Ramos (cell line): ENCODE measurements around the gene MIB2.
"Not testable (repeated sequence)": the region's sequence is repeated elsewhere in the genome, so short reads cannot be mapped to it uniquely, and the experiment has no call there.

Experiments used
- in situ Hi-C: fragments of 300-500 bp; cut with MboI; formaldehyde crosslinking; loops from one replicate; pipeline ENCODE4 v1.14.3; 2022; ENCODE audit warnings: low sequenced_read_pairs; ENCODE audit not compliant: unreplicated experiment

Gene MIB2

GRCh38 chr1:1615256-1616044, at the start of gene MIB2:
Gene MIB2 (plus strand): TSS chr1:1615500. CDS start chr1:1623453, 7,953 bp downstream.
- in situ Hi-C loops: loop anchor here (25.0 kb wide), 1 partner anchor 772 kb away; the partner anchor contains the start of genes MORN1 and RER1

- in situ Hi-C loops: no loop called here
These were observed 48.0 kb upstream of the MIB2 start for GRCh38 chr1:1567152-1567875.

GRCh38 chr1:1567891-1568291, 47.4 kb upstream of the MIB2 start:
- in situ Hi-C loops: no loop called here

- in situ Hi-C loops: no loop called here
These were observed 46.0 kb upstream of the MIB2 start for GRCh38 chr1:1569341-1569740.

- in situ Hi-C loops: no loop called here
These were observed 41.2 kb upstream of the MIB2 start for GRCh38 chr1:1573843-1574720.

- in situ Hi-C loops: no loop called here
These were observed 40.4 kb upstream of the MIB2 start, which contains the start of gene SSU72 for GRCh38 chr1:1574721-1575537. Gene SSU72 (minus strand): TSS chr1:1574863. CDS start chr1:1574557, 306 bp downstream.

GRCh38 chr1:1577367-1578011, 37.8 kb upstream of the MIB2 start:
- in situ Hi-C loops: no loop called here

- in situ Hi-C loops: no loop called here
These were observed 36.8 kb upstream of the MIB2 start for GRCh38 chr1:1578371-1578940.

GRCh38 chr1:1582585-1583346, 32.5 kb upstream of the MIB2 start:
- in situ Hi-C loops: no loop called here

GRCh38 chr1:1583347-1584010, 31.8 kb upstream of the MIB2 start:
- in situ Hi-C loops: no loop called here

- in situ Hi-C loops: no loop called here
These were observed 23.8 kb upstream of the MIB2 start for GRCh38 chr1:1591452-1591851.

- in situ Hi-C loops: no loop called here
These were observed 21.3 kb upstream of the MIB2 start for GRCh38 chr1:1593834-1594601.

- in situ Hi-C loops: no loop called here
These were observed 20.6 kb upstream of the MIB2 start for GRCh38 chr1:1594602-1595260.

- in situ Hi-C loops: not testable (repeated sequence)
These were observed 20.0 kb upstream of the MIB2 start for GRCh38 chr1:1595341-1595740.

GRCh38 chr1:1596493-1597274, 18.6 kb upstream of the MIB2 start:
- in situ Hi-C loops: no loop called here
